DMS53 (cell line): ENCODE measurements around the gene RAB27B.
A peak's percentile ranks its signal among the peaks of the same experiment; 100 is the strongest.
"Not testable (repeated sequence)": the region's sequence is repeated elsewhere in the genome, so short reads cannot be mapped to it uniquely, and the experiment has no call there.

ENCODE experiments used
- DNase-seq: peaks from one replicate; lab custom pipeline; 2025; lab: John Stamatoyannopoulos, UW

The RAB27B gene, protein sequence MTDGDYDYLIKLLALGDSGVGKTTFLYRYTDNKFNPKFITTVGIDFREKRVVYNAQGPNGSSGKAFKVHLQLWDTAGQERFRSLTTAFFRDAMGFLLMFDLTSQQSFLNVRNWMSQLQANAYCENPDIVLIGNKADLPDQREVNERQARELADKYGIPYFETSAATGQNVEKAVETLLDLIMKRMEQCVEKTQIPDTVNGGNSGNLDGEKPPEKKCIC

DNA sequence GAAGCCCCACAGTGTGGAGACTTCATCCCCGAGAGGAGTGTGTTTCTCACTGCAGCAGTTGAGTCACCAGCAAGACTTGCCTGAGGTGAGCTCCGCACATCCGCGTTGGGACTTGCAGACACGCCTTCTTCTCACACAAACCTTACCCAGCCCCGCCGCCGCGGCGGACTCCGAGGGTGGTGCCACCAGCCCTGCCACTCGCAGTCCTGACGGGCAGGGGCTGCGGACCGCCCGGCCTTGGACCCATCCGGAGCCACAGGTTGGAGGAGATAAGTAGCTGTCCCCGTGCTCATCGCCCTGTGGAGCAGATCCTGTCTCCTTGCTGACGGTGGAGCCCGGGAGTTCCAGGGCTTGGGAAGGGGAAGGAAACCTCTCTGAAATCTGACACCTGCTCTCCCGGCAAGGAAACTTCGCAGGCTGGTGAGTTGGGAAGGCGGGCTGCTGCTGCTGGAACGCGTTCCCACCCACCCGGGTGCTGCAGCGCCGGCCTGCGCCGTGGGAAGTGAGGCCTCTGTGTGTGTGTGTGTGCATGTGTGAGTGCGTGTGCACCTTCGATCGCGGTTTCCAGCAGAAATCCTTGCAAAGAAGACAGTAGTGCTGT lies at the start of gene RAB27B:
Gene RAB27B (plus strand): TSS at position 197 of the 601 bp plus-strand sequence. CDS start 49,109 bp downstream, outside the sequence.
- peak; percentile 95 for DNase-seq

DNA sequence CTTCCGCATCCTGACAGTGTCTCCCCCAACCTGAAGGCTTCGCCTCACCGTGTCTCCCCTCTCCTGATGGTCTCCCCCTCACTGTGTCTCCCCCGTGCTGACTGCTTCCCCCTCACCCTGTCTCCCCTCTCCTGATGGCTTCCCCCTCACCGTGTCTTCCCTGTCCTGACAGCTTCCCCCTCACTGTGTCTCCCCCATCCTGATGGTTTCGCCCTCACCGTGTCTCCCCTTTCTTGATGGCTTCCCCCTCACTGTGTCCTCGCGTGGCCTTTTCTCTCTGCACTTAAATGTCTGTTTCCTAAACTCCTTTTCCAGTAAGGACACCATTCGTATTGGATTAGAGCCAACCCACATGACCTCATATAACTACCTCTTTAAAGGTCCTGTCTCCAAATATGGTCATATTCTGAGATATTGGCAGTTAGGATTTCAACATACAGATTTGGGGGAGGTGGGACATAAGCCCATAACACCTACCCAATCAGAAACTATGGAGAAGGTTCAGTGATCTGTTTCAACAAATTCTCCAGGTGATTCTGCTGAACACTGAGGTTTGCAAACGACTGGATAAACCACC lies 47.9 kb upstream of the RAB27B start:
- DNase-seq = no peak

DNA sequence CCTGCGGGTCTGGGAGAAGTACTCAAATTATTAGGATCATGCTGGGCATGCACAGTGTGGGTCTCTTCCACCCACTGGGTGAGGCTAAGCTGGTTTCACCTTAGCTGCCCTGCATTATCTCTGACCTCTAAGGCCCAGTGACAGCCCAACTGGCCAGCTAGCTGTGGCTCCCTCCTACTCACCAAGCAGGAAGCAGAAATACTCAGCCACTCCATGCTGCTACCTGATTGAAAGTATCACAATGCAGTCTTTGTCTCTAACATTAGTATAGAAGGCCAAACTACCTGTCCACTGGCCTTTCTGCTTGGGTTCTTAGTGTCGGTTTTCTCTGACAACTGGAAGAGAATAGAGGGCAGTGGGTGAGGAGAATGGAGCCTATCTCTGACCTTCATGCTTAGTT lies 47.3 kb upstream of the RAB27B start:
- DNase-seq = no peak

DNA sequence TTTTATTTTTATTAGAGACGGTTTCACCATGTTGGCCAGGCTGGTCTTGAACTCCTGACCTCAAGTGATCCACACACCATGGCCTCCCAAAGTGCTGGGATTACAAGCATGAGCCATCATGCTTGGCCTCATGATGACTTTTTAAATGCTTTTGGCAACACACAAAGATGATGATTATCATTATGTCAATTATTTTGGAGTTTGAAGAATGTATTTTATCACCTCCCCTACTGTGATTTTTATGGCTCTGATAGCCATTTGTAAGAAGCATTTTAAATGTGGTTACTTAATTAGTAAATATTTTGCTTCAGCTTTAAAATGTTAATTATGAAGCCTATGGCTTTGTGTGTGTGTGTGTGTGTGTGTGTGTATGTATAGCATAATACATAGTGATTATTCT lies 45.1 kb upstream of the RAB27B start:
- DNase-seq = no peak

DNA sequence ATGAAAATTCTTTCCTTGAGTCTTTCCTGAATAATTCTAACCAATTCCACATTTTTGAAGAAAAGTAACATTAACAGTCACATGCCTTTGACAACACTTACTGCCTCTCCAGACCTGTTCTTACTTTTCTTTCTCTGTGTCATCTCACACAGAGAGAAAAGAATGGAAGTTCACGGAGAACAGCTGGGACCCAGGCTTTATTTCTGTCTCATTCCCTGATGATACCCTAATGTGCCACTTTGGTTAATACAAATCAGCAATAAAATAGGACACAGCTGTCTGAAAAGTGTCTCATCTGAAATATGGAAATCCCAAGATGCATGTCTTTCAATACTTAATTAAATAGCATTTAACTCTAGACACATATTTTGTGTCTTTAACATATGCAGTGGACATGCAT lies 42.1 kb upstream of the RAB27B start:
- DNase-seq = no peak

DNA sequence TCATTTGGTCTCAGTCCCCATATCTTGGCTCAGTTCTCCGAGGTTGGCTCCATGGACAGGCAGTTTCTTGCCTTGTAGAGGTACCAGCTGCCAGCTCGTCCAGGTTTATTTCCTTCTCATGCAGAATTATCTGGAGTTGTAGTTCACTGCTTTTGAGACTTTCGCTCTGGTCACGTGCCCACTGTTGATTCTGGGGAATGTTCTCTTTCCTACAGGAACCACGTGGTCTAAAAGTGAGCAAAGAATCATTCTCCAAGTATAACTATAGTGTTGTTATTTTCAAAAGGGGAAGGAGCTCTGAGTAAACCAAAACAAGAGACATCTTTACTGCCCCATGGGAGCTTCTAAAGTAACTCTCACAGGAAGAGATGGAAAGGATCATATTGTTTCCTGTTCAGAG lies 41.2 kb upstream of the RAB27B start:
- no peak for DNase-seq

DNA sequence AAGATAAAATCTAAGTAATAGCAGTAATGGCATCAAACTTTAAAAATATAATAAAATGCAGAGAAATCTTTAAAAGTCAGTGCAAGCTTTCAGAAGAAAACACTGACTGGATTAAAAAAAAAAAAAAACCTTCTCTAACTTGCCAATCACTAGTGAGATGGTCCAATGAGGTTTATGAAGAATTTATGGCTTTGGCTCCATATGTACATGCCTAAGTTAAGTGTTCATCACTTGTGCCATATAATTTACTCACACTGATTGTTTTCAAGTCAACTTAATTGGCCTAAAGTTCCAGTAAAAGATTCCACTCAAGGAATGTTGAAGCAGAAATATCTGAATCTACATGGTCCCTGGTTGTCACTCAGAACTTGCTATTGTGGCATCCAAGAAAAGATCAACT lies 40.7 kb upstream of the RAB27B start:
- no peak for DNase-seq

DNA sequence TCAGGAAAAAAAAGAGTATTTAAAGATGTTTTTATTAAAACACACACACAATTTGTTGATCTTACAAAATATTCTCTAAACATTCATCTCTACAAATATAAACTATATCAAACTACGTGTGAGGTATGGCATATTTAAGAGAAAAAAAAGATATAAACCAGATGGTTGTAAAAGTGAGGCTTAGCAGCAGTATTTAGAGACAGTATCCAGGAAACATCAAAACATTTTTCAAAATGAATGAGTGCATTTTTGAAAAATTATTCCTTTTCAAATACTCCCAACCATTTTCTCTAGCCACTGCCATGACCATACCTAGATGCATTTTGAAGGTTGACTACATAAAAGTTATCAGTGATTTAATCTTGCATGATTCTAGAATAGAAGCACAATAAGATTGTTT lies 38.2 kb upstream of the RAB27B start:
- DNase-seq = no peak

DNA sequence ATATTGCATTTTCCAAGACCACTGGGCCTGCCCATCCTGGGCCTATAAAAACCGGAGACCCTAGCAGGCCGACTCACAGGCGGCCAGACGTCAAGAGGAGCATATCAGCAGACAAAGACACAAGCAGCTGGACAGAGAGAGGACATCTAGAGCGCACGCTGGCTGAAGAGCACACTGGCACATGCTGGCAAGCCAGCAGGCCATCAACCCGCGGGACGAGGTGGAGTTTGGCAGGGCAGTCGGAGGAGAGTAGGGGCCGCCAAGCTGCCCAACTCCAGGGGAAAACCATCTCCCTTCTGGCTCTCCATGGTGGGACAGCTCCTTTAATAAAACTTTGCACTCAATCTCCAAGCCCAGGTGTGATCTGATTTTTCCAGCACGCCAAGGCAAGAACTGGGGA lies 36.6 kb upstream of the RAB27B start:
- no peak for DNase-seq

DNA sequence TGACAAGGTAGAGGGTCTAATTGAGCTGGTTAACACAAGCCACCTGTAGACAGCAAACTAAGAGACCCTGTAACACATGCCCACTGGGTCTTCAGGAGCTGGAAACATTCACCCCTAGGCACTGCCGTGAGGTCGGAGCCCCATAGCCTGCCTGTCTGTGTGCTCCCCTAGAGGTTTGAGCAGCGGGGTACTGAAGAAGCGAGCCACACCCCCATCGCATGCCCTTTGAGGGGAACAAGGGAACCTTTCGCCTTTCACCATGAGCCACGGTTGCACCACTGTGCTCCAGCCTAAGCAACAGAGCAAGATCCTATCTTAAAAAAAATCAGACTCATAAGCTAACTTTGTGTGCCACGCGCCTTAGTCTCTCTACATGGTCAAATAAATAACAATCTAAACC lies 36.2 kb upstream of the RAB27B start:
- DNase-seq = no peak

DNA sequence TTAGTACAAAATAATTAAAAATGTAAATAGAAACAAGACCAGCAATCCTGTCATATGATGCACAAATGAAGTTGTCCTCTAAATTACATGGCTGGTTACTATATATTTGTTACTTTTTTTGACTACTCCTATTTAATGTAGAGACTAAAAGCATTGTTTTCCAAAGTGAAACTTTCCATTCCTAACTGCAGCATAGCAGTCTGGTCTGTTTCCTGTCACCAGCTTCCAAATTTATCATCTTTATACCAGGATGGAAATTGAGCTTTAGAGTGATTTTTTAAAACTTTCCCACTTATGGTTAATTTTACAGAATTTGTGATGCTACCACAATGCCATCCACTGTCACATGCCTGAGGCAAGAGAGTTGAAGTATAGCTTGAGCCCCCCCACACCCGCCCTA lies 33.5 kb upstream of the RAB27B start:
- DNase-seq = no peak

DNA sequence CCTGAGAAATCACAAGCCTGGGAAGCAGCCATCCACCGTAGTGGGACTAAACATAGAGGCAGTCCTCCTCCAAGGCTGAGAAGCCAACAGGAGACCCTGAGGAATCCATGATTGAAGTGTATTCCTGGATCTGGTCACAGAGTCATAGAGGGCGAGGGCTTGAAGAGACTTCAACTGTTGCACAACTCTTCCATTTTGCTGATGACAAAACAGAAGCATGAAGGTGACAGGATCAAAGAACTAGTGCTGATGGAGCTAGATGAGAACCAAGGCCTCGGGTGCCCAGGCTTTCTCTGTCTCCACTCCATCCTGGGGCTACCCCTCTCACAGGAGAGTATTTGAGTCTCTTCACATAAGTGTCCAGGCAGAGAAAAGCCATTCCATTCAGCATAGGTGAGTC lies 30.1 kb upstream of the RAB27B start:
- no peak for DNase-seq

DNA sequence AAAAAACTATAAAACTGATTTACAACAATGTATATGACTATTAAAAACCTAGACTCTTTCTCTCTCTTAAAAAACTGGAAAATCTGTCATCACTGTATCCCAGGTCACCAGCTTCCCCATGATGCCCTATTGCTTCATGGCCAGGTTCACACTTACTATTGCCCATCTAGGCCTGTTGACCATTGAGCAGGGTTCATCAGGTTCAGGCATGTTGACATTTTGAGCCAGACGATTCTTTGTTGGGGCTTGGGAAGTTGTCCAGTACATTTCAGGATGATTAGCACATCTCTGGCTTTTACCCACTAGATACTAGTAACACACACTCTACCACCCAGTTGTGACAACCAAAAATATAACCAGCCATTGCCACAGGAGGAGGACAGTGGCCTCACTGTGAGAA lies 26.9 kb upstream of the RAB27B start:
- DNase-seq = no peak

DNA sequence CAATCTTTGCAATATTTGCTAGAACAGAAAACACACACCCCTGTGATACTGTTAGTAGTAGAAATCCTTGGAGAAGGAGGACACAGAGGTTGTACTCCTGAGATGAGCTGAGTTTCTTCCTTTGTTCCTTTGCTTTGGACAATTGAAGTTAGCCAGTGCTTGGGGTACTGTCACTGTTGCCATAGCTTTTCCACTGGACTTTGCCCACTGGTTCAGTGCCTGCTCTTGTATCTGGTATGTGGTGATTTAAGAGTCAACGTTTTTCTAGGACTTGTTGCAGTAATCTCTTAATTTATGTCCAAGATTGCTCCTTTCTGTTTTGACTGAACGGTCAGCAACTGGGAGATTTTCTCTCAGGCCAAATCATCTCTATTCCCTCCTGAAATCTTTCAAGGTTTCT lies 26.1 kb upstream of the RAB27B start:
- no peak for DNase-seq

DNA sequence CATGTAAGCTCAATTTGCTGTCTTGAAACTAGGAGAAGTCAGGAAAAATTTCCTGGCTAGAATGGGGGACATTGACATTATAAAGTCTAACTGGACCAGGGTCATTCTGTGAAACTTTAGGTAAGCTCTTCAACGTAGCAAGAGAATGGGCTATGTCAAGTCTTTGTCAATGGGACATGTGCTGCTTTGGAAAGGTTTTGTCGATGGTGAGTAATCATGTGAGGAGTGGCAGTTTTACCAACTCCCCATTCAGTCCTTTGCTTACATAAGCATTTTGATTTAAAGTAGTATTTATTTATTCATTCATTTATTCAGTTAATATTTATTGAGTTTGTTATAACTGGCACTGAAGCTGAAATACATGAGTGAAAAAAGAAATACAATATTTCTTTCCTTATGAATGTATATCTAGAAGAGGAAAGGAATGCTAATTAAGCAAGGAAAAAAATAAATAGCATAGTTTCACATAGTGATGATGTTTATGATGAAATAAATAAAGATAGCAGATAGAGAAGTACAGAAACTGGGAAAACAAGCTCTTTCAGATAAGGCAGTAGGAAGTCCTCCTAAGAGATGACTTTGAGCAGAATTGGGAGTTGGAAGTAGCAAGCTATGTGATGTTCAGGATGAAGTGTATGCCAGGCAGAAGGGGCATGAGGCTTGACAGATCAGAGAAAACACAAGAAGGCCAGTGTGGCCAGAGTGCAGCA lies 25.4 kb upstream of the RAB27B start:
- no peak for DNase-seq

DNA sequence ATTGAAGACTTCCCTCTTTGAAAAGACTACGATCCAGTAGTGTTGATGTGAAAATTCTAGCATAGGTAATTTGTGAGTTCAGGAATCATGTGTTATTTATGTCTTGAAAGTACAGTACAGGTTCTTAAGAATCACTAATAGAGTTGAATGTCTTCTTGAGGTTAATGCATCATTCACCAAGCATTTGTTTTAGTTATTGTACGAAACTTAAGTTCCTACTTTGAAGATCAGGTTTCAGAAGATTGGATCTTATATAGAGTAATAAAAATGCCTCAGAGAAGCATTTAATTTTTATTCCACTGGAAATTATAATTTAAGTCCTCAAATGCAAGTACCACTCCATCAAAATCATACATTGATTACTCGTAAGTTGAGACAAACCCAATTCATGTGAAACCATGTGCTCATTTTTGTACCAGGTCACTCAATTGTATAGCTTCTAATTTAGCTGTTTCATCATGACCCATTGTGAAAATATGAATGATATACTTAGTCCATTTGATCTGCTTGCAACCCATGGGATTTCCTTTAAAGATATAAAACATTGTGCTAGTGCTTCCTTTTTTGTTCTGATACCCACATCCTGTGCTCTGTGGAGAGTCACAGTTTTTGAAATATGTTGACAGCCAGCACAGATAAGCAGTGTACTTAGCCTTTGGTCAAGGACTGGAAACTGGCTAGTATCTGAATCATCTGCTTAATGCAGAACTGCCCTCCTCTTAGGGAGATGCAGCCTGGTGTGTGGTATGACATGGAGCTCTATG lies 22.5 kb upstream of the RAB27B start:
- peak; percentile 71 for DNase-seq

DNA sequence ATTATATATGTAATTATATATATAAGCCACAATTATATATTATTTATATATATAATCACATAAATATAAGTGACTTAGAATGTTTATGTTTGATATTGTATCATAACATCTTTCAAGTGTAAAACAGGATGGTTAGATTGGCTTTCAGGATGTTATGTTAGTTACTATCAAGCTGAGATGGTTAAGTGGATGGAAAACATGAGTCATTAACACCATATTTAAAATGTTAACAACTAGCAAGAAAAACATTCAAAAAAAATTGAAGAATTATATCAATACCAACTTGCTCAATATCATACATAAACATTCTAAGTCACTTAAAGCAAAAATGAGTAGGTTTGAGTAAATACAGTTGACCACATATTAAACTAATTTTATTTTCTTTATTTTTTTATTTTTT lies 21.8 kb upstream of the RAB27B start:
- peak; percentile 62 for DNase-seq

DNA sequence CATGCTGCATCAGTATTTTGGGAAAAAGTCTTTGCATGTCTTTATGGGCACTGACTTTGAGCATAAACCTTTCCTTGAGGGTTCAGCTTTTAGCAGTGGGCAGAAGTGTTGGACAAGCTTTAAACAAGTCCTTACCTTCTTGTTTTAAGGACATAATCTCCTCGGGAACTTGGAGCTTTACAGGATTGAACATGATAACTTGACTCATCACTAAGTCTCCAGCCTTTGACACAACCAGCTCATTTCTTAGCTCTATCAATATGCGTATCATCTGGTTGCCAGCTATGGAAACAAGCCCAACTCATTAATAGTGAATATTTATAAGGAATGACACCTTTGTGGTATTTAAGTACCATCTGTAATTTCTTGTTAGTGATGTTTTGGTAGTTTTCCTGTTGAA lies 21.0 kb upstream of the RAB27B start:
- no peak for DNase-seq

DNA sequence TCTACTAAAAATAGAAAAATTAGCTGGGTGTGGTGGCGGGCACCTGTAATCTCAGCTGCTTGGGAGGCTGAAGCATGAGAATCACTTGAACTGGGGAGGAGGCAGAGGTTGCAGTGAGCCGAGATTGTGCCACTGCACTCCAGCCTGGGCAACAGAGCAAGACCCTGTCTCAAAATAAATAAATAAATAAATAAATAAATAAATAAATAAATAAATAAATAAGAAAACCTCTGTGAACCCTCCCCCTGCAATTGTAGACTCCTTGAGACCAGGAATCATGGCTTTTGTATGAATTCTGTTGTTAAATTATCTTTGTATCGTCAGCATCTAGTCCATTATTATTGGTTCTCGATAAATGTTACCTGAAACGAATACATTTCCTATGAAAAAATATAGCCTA lies 17.6 kb upstream of the RAB27B start:
- not testable (repeated sequence) for DNase-seq

DNA sequence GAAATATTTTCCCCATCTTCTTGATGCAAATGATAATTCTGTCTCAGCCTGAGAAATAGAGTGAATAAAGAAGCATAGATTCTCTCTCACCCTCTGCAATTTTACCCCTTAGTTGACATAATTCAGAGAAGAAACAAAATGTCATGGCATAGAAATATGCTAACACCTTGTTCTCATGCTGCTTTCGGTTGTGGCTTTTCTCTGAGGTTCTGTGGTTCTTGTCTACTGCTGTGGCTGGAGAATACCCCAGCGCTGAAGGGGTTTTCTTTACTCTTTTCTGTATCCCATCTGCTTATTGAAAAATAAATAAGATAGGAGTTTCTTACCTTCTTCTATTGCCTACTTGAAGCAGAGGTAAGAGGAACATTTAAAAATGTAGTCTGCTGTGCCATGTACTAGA lies 15.4 kb upstream of the RAB27B start:
- no peak for DNase-seq

DNA sequence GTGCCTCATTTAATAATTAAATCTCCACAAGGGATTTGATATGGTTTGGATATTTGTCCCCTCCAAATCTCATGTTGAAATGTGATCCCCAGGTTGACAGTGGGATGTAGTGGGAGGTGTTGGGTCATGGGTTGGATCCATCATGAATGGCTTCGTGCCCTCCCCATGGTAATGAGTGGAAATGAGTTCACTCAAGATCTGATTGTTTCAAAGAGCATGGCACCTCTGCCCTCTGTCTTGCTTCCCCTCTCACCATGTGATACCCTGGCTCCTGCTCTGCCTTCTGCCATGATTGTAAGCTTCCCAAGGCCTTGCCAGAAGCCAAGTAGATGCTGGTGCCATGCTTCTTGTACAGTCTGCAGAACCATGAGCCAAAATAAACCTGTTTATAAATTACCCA lies 15.0 kb upstream of the RAB27B start:
- no peak for DNase-seq

DNA sequence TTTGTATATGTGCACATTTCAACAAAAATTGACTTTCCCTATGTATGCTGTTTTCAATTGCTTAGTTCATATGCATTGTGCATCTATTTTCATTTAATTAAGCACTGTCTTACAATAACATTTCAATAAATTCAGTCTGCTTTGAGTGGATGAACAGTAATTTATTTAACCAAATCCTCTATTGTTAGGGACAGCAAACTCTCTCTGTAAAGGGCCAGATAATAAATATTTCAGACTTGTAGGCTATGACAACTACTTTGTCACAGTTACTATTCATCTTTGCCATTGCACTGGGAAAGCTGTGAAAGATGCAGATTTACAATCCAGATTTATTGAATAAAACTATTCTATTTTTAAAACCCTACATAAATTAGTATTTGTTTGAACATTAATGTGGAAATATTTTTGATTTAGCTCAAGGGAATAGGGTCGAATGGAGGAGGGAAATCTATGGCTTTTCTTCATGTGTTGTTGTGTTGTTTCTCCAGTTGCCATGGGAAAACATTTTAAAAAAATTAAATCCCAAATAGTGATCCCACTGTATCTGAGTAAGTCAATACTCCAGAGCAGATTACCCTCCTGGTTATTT lies 14.2 kb upstream of the RAB27B start:
- DNase-seq = no peak
